HEK293 (cell line): Measurements from ENCODE around the gene PREX1.

Experiments used
- BCL11A ChIP-seq: fragments of 450-650 bp; formaldehyde crosslinking; IDR thresholded peaks from 2 replicates; pipeline ENCODE4 v1.5.1; 2016; ENCODE audit warnings: low read depth, missing biosample characterization, missing genetic modification characterization
- HOXC10 ChIP-seq: sonication (generic); formaldehyde crosslinking; IDR thresholded peaks from 2 replicates; pipeline ENCODE4 v1.8.1; 2023; ENCODE audit warnings: mild to moderate bottlenecking, missing genetic modification reagents
- MYNN ChIP-seq: fragments of 450-650 bp; formaldehyde crosslinking; IDR thresholded peaks from 2 replicates; pipeline ENCODE4 v1.5.1; 2016; ENCODE audit warnings: missing biosample characterization, missing genetic modification characterization, borderline replicate concordance
- YY1 ChIP-seq: fragments of 450-650 bp; formaldehyde crosslinking; IDR thresholded peaks from 2 replicates; pipeline ENCODE4 v1.5.1; 2018; ENCODE audit warnings: missing biosample characterization, missing genetic modification characterization
- ZNF585B ChIP-seq: fragments of 450-650 bp; formaldehyde crosslinking; IDR thresholded peaks from 2 replicates; pipeline ENCODE4 v1.5.1; 2016; ENCODE audit warnings: missing biosample characterization, missing genetic modification characterization
- ZNF76 ChIP-seq: fragments of 450-650 bp; formaldehyde crosslinking; IDR thresholded peaks from 2 replicates; pipeline ENCODE4; 2016; ENCODE audit warnings: low read depth, missing biosample characterization, missing genetic modification characterization, borderline replicate concordance
- ZNF777 ChIP-seq: fragments of 450-650 bp; formaldehyde crosslinking; IDR thresholded peaks from 2 replicates; pipeline ENCODE4 v1.5.1; 2017; ENCODE audit warnings: missing biosample characterization, missing genetic modification characterization, borderline replicate concordance
- ZNF791 ChIP-seq: fragments of 450-650 bp; formaldehyde crosslinking; IDR thresholded peaks from 2 replicates; pipeline ENCODE4 v1.5.1; 2016; ENCODE audit warnings: missing biosample characterization, missing genetic modification characterization
- ZNF837 ChIP-seq: fragments of 450-650 bp; formaldehyde crosslinking; IDR thresholded peaks from 2 replicates; pipeline ENCODE4 v1.5.1; 2016; ENCODE audit warnings: missing biosample characterization, missing genetic modification characterization
- ZXDB ChIP-seq: fragments of 450-650 bp; formaldehyde crosslinking; IDR thresholded peaks from 2 replicates; pipeline ENCODE4 v1.5.1; 2016; ENCODE audit warnings: missing biosample characterization, missing genetic modification characterization
- TF ChIP-seq, protein P1 (sequence below): fragments of 450-650 bp; formaldehyde crosslinking; IDR thresholded peaks from 2 replicates; pipeline ENCODE4 v1.5.1; 2016; ENCODE audit warnings: missing biosample characterization, missing genetic modification characterization

GRCh38 chr20:48632825-48633619 lies 194.8 kb downstream of the PREX1 start:
- TF ChIP-seq YY1 (tag by site-specific recombination) (no peak), ZNF585B (tag by site-specific recombination) (no peak), ZNF777 (no peak), ZNF837 (no peak), HOXC10 (no peak), ZXDB (tag by site-specific recombination) (no peak), ZNF76 (tag by site-specific recombination) (no peak), BCL11A (no peak), ZNF791 (no peak), MYNN (tag by site-specific recombination) (no peak)
- TF ChIP-seq, protein P1, sequence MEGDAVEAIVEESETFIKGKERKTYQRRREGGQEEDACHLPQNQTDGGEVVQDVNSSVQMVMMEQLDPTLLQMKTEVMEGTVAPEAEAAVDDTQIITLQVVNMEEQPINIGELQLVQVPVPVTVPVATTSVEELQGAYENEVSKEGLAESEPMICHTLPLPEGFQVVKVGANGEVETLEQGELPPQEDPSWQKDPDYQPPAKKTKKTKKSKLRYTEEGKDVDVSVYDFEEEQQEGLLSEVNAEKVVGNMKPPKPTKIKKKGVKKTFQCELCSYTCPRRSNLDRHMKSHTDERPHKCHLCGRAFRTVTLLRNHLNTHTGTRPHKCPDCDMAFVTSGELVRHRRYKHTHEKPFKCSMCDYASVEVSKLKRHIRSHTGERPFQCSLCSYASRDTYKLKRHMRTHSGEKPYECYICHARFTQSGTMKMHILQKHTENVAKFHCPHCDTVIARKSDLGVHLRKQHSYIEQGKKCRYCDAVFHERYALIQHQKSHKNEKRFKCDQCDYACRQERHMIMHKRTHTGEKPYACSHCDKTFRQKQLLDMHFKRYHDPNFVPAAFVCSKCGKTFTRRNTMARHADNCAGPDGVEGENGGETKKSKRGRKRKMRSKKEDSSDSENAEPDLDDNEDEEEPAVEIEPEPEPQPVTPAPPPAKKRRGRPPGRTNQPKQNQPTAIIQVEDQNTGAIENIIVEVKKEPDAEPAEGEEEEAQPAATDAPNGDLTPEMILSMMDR (tag by site-specific recombination), result no peak
